AG10803 (cell line): ENCODE measurements around the gene HHIP.

Experiments
- DNase-seq: peaks from one replicate; pipeline ENCODE4 v3.0.0; 2010; ENCODE audit warnings: low read depth
- H3K4me3 ChIP-seq: 2 replicates; pipeline ENCODE4 v1.5.1; 2011; ENCODE audit warnings: mild to moderate bottlenecking, low read length, control low read depth
- CTCF ChIP-seq: conservative IDR thresholded peaks from 2 replicates; pipeline ENCODE4 v1.5.1; 2011; ENCODE audit warnings: mild to moderate bottlenecking, low read length, control low read depth, inconsistent platforms

HHIP gene

GRCh38 chr4:144627663-144628076 is 18.3 kb upstream of the HHIP start:
- no peak overlapping the region for H3K4me3 ChIP-seq
- DNase-seq: no peak
- no peak for TF ChIP-seq CTCF

- no peak overlapping the region for H3K4me3 ChIP-seq
- TF ChIP-seq CTCF: no peak
- no peak for DNase-seq
Measured at GRCh38 chr4:144633215-144633614, 12.7 kb upstream of the HHIP start.

GRCh38 chr4:144634978-144635747 is 10.8 kb upstream of the HHIP start:
- no peak for TF ChIP-seq CTCF

DNA sequence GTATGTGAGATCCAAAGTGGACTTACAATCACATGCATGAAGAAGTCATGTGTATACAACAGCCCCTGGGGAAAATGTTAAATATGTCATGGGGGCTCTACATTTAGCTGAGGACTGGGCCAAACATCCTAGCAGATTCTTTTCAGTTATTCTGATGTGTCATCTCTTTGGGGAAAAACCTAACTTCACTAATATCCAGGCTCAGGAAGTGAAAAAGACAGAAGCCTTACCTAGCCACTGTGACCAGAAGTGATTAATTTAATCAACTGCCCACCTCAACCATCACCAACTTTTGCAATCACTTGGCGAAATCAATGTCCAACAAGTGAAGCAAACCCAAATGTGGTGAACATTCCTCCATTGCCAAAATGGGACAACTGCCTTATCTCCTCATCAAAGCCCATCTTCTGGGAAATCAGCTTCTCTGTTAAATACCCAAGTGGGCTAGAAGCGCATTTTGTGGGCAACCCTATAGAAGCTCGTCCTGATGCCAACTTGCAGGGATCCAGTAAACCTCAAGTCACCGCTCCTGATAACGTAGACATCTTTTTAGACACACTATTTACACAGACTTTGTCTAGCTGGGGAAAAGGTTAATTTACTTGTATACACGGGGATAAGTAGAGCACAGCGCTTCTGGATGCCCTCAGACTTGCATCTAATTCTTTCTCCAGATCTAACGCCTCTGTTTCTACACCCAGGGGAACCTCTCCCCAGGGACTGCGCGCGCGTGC is 1.4 kb upstream of the HHIP start:
- DNase-seq: no peak
- no peak for TF ChIP-seq CTCF
- H3K4me3 ChIP-seq: no peak overlapping the region

More at GRCh38 chr4:144634978-144635747, 10.8 kb upstream of the HHIP start:
- no peak for DNase-seq
- no peak overlapping the region for H3K4me3 ChIP-seq

DNA sequence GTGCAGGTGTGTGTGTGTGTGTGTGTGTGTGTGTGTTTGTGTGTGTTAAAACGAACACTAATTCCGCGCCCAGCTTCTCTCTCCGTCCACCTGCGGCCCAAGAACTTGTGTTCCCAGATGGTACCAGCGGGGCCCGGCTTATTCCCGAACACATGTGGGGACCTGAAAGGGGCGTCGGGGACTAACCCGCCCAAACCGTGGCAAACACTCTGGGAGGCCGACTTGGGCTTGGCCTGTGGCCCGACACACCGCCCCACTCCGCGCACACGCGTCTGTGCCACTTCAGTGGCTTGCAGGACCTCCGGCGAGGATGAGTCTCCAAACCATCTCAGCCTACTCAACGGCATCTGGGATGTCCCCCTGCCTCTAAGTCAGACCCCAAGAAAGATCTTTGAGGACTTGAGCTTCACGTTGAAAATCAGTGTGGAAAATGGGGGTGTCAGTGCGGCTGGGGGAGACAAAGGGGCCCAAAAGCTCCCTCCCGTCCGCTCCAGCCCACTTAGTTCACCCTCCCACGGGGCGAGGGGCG is 790 bp upstream of the HHIP start:
- no peak overlapping the region for H3K4me3 ChIP-seq
- TF ChIP-seq CTCF: no peak
- DNase-seq: no peak

DNA sequence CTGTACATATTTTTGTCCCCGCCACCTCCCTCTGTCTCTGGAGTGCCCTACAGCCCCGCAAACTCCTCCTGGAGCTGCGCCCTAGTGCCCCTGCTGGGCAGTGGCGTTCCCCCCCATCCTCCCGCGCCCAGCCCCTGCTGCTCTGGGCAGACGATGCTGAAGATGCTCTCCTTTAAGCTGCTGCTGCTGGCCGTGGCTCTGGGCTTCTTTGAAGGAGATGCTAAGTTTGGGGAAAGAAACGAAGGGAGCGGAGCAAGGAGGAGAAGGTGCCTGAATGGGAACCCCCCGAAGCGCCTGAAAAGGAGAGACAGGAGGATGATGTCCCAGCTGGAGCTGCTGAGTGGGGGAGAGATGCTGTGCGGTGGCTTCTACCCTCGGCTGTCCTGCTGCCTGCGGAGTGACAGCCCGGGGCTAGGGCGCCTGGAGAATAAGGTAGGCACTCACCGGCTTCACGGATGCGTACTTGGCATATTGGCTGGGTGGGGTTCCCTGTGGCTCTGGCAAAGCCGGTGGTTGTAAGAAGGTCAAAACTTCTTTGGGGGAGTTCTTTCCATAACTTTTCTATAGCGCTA is 653 bp downstream of the HHIP start:
- DNase-seq: no peak

More for the DNA sequence above, 653 bp downstream of the HHIP start:
- TF ChIP-seq CTCF: no peak; the same call in 1 of the 2 replicates
- peak overlapping the region; percentile 60 for H3K4me3 ChIP-seq
